HCT116 (cell line): ENCODE data around the gene HIPK3. TPM values are rescaled to one million over a fixed set of nuclear protein-coding genes. Genes with fewer than 3 reads are reported as not detected.

ENCODE experiments used
- ATAC-seq: fragments of 200-7000 bp; cut with Tn5 transposase; 2 replicates; pipeline ENCODE4 v1.9.1; 2020; ENCODE audit warnings: mild to moderate bottlenecking, moderate library complexity
- BruUV-seq: library from RNA; stranded (reverse); fragments of 400-500 nt; replicated peaks from 2 replicates; lab custom pipeline; 2021; lab: Mats Ljungman, UMichigan
- CTCF ChIA-PET: fragments of 300-600 bp; sonication (Branson Sonifier 250); formaldehyde crosslinking; loops from one replicate; lab custom pipeline; 2021; ENCODE audit warnings: antibody characterized with exemption; lab: Charles Lee
- POLR2A ChIA-PET: fragments of 300-600, 350-600 bp; sonication (Branson Sonifier 250); formaldehyde crosslinking; loops from one replicate; lab custom pipeline; 2021; ENCODE audit warnings: antibody characterized with exemption; lab: Charles Lee
- RAD21 ChIA-PET, 2 experiments: fragments of 300-600 bp; sonication (Branson Sonifier 250); formaldehyde crosslinking; loops; one replicate each; lab custom pipeline; 2023; ENCODE audit warnings: low total read pairs in 2 of 2; ENCODE audit not compliant: uncharacterized antibody in 2 of 2, unreplicated experiment in 2 of 2, low non-redundant PET in 1 of 2; lab: Charles Lee
- DNase-seq: peaks from one replicate; pipeline ENCODE4 v3.0.0-alpha.2; 2010; ENCODE audit warnings: low read depth, low spot score
- H2AFZ ChIP-seq: fragments of 200-600 bp; shearing (Covaris generic), sonication (generic); 2 replicates; pipeline ENCODE4 v1.6.1; 2017; ENCODE audit warnings: low read depth, mixed run types, mixed read lengths, antibody characterized with exemption, low read length; ENCODE audit not compliant: poor library complexity, severe bottlenecking
- H3K27ac ChIP-seq: 2 replicates; pipeline ENCODE4 v1.5.1; 2012; ENCODE audit warnings: low read depth, low read length
- H3K27me3 ChIP-seq: fragments of 200-600 bp; sonication (generic); 2 replicates; pipeline ENCODE4 v1.6.1; 2016; ENCODE audit warnings: mixed run types, low read length, mixed read lengths; ENCODE audit not compliant: insufficient read depth
- H3K36me3 ChIP-seq, 2 experiments: fragments of 200-500 bp in 1 of 2; fragments of 200-600 bp in 1 of 2; sonication (Bioruptor generic) in 1 of 2; sonication (generic) in 1 of 2; 2 replicates each; pipeline versions ENCODE4 v1.5.1 to v1.6.1; 2014 to 2016; ENCODE audit warnings: low read length in 2 of 2, inconsistent platforms in 1 of 2, mixed read lengths in 1 of 2, mixed run types in 1 of 2; ENCODE audit not compliant: insufficient read depth in 2 of 2, control insufficient read depth in 1 of 2
- H3K4me1 ChIP-seq, 2 experiments: fragments of 200-600 bp in 1 of 2; sonication (generic) in 1 of 2; 2 replicates each; pipeline versions ENCODE4 v1.5.1 to v1.6.1; 2012 to 2017; ENCODE audit warnings: low read length in 2 of 2, inconsistent platforms in 1 of 2, mild to moderate bottlenecking in 1 of 2, mixed read lengths in 1 of 2, mixed run types in 1 of 2, moderate library complexity in 1 of 2; ENCODE audit not compliant: insufficient read depth in 2 of 2, control insufficient read depth in 1 of 2
- H3K4me2 ChIP-seq: fragments of 200-600 bp; sonication (generic); 2 replicates; pipeline ENCODE4 v1.6.1; 2017; ENCODE audit warnings: mixed run types, low read length, mixed read lengths
- H3K4me3 ChIP-seq, 2 experiments: fragments of 200-600 bp in 1 of 2; sonication (generic) in 1 of 2; replicated peaks in 1 of 2; 2 replicates each; pipeline ENCODE4 v1.5.1; 2011 to 2016; ENCODE audit warnings: low read length in 2 of 2, control low read depth in 1 of 2, low read depth in 1 of 2, mild to moderate bottlenecking in 1 of 2, mixed read lengths in 1 of 2, mixed run types in 1 of 2
- H3K79me2 ChIP-seq: fragments of 200-600 bp; sonication (generic); 2 replicates; pipeline ENCODE4 v1.6.1; 2017; ENCODE audit warnings: mild to moderate bottlenecking, mixed run types, low read length, moderate library complexity, mixed read lengths; ENCODE audit not compliant: insufficient read depth
- H3K9ac ChIP-seq: fragments of 200-600 bp; sonication (generic); 2 replicates; pipeline ENCODE4 v1.6.1; 2016; ENCODE audit warnings: low read length, mixed read lengths
- H3K9me2 ChIP-seq: fragments of 200-600 bp; sonication (generic), shearing (Covaris generic); 2 replicates; pipeline ENCODE4 v1.6.1; 2017; ENCODE audit warnings: mixed run types, mild to moderate bottlenecking, moderate library complexity; ENCODE audit not compliant: insufficient read depth
- H3K9me3 ChIP-seq, 2 experiments: fragments of 200-500 bp in 1 of 2; fragments of 200-600 bp in 1 of 2; sonication (Bioruptor generic) in 1 of 2; sonication (generic) in 1 of 2; 2 replicates each; pipeline ENCODE4 v1.6.1; 2014 to 2017; ENCODE audit warnings: low read length in 2 of 2, mixed read lengths in 2 of 2, inconsistent platforms in 1 of 2, low read depth in 1 of 2, mild to moderate bottlenecking in 1 of 2, mixed run types in 1 of 2, moderate library complexity in 1 of 2; ENCODE audit not compliant: control insufficient read depth in 1 of 2, insufficient read depth in 1 of 2
- H4K20me1 ChIP-seq: fragments of 200-600 bp; sonication (generic), shearing (Covaris generic); 2 replicates; pipeline ENCODE4 v1.6.1; 2017; ENCODE audit warnings: mixed run types, mild to moderate bottlenecking, moderate library complexity; ENCODE audit not compliant: insufficient read depth
- ATF3 ChIP-seq: IDR thresholded peaks from 2 replicates; pipeline ENCODE4 v1.6.1; 2012
- CBX3 ChIP-seq: IDR thresholded peaks from 2 replicates; pipeline ENCODE4 v1.6.1; 2012; ENCODE audit warnings: low read depth
- CEBPB ChIP-seq: IDR thresholded peaks from 2 replicates; pipeline ENCODE4 v1.6.1; 2012; ENCODE audit warnings: low read depth
- CTCF ChIP-seq, 3 experiments: fragments of 200-600 bp in 1 of 3; sonication (generic) in 1 of 3; IDR thresholded peaks in 2 of 3; conservative IDR thresholded peaks in 1 of 3; 2 replicates each; pipeline ENCODE4 v1.5.1; 2012 to 2017; ENCODE audit warnings: low read depth in 2 of 3, low read length in 2 of 3, antibody characterized with exemption in 1 of 3, borderline replicate concordance in 1 of 3, control low read depth in 1 of 3, mild to moderate bottlenecking in 1 of 3, mixed read lengths in 1 of 3, mixed run types in 1 of 3, moderate library complexity in 1 of 3; ENCODE audit not compliant: insufficient read depth in 1 of 3
- EGR1 ChIP-seq: IDR thresholded peaks from 2 replicates; pipeline ENCODE4 v1.6.1; 2012; ENCODE audit warnings: low read depth
- ELF1 ChIP-seq: IDR thresholded peaks from 2 replicates; pipeline ENCODE4 v1.6.1; 2012; ENCODE audit warnings: low read depth, borderline replicate concordance
- EZH2phosphoT487 ChIP-seq: fragments of 200-600 bp; IDR thresholded peaks from 2 replicates; pipeline ENCODE4 v1.6.1; 2018; ENCODE audit warnings: antibody characterized with exemption, borderline replicate concordance
- FOSL1 ChIP-seq: IDR thresholded peaks from 2 replicates; pipeline ENCODE4 v1.6.1; 2012; ENCODE audit warnings: low read depth
- JUND ChIP-seq: IDR thresholded peaks from 2 replicates; pipeline ENCODE4 v1.6.1; 2012
- POLR2A ChIP-seq: IDR thresholded peaks from 2 replicates; pipeline ENCODE4 v1.7.0; 2011; ENCODE audit warnings: borderline replicate concordance; ENCODE audit not compliant: insufficient read depth, insufficient read length; ENCODE audit errors: extremely low read depth
- POLR2AphosphoS5 ChIP-seq: IDR thresholded peaks from 2 replicates; pipeline ENCODE4 v1.6.1; 2011; ENCODE audit warnings: mild to moderate bottlenecking, low read depth, low read length, moderate library complexity
- SIN3A ChIP-seq: IDR thresholded peaks from 2 replicates; pipeline ENCODE4 v1.6.1; 2012; ENCODE audit warnings: low read depth
- SP1 ChIP-seq: IDR thresholded peaks from 2 replicates; pipeline ENCODE4 v1.6.1; 2012; ENCODE audit warnings: low read depth
- SRF ChIP-seq: IDR thresholded peaks from 2 replicates; pipeline ENCODE4 v1.6.1; 2012; ENCODE audit warnings: low read depth
- TCF7L2 ChIP-seq: IDR thresholded peaks from 2 replicates; pipeline ENCODE4 v1.7.0; 2011; ENCODE audit warnings: borderline replicate concordance, inconsistent platforms; ENCODE audit not compliant: insufficient read depth, insufficient read length; ENCODE audit errors: extremely low read depth
- YY1 ChIP-seq: IDR thresholded peaks from 2 replicates; pipeline ENCODE4 v1.6.1; 2011; ENCODE audit warnings: low read length, low read depth, moderate library complexity, mild to moderate bottlenecking; ENCODE audit not compliant: insufficient replicate concordance; ENCODE audit errors: extremely low read depth
- ZFX ChIP-seq: fragments of 450-650 bp; IDR thresholded peaks from 2 replicates; pipeline ENCODE4 v1.6.1; 2017
- intact Hi-C: fragments of 100-400 bp; cut with micrococcal nuclease; formaldehyde crosslinking; loops from 2 replicates; pipeline ENCODE4 v1.10.0; 2022
- total RNA-seq: library from RNA; stranded (reverse); gene quantifications from one replicate; pipeline ENCODE4 v1.2.1, GENCODE V29; 2021; ENCODE audit not compliant: unreplicated experiment
- TF ChIP-seq, protein P1 (sequence below): IDR thresholded peaks from 2 replicates; pipeline ENCODE4 v1.6.1; 2012
- TF ChIP-seq, protein P2 (sequence below): IDR thresholded peaks from 2 replicates; pipeline ENCODE4 v1.6.1; 2012; ENCODE audit warnings: low read depth
- TF ChIP-seq, protein P3 (sequence below): IDR thresholded peaks from 2 replicates; pipeline ENCODE4 v1.6.1; 2011; ENCODE audit warnings: mild to moderate bottlenecking, low read length, moderate library complexity; ENCODE audit not compliant: insufficient replicate concordance; ENCODE audit errors: extremely low read depth

Gene HIPK3
- total RNA-seq, 1 experiment from 2014 or later, result 35.2 TPM

GRCh38 chr11:33347490-33348125 lies 90.4 kb downstream of the HIPK3 start:
- no peaks in the 10 kb centered on the region for H4K20me1 ChIP-seq
- no peaks in the 10 kb centered on the region for H3K9me3 ChIP-seq
- no peaks in the 10 kb centered on the region for H3K27me3 ChIP-seq
- no peak overlapping the region for H3K4me3 ChIP-seq
- no peaks in the 10 kb centered on the region for H3K4me1 ChIP-seq
- ChIA-PET CTCF (no interaction called here), POLR2A (no interaction called here)
- H3K79me2 ChIP-seq, result no peaks in the 10 kb centered on the region; the same call in 1 of the 2 replicates
- H3K9ac ChIP-seq, result no peak overlapping the region
- intact Hi-C loops, result no loop called here
- H3K9me2 ChIP-seq, result no peaks in the 10 kb centered on the region
- TF ChIP-seq TCF7L2 (no peak), POLR2A (no peak), JUND (no peak), ATF3 (no peak), SP1 (no peak), CEBPB (no peak), EGR1 (no peak), ZFX (no peak), SRF (no peak), POLR2AphosphoS5 (no peak), CTCF (IDR thresholded peaks at IDR 0.05 in 2 of 3, conservative IDR thresholded peaks at IDR 0.05 in 1 of 3; ENCODE audit: borderline replicate concordance in 1 of 3, insufficient read depth in 1 of 3, low read depth in 2 of 3, low read length in 2 of 3) (no peak), FOSL1 (no peak), CBX3 (no peak), EZH2phosphoT487 (no peak), YY1 (no peak), SIN3A (no peak), ELF1 (no peak)
- TF ChIP-seq, protein P1, sequence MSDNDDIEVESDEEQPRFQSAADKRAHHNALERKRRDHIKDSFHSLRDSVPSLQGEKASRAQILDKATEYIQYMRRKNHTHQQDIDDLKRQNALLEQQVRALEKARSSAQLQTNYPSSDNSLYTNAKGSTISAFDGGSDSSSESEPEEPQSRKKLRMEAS, result no peak
- TF ChIP-seq, protein P2, sequence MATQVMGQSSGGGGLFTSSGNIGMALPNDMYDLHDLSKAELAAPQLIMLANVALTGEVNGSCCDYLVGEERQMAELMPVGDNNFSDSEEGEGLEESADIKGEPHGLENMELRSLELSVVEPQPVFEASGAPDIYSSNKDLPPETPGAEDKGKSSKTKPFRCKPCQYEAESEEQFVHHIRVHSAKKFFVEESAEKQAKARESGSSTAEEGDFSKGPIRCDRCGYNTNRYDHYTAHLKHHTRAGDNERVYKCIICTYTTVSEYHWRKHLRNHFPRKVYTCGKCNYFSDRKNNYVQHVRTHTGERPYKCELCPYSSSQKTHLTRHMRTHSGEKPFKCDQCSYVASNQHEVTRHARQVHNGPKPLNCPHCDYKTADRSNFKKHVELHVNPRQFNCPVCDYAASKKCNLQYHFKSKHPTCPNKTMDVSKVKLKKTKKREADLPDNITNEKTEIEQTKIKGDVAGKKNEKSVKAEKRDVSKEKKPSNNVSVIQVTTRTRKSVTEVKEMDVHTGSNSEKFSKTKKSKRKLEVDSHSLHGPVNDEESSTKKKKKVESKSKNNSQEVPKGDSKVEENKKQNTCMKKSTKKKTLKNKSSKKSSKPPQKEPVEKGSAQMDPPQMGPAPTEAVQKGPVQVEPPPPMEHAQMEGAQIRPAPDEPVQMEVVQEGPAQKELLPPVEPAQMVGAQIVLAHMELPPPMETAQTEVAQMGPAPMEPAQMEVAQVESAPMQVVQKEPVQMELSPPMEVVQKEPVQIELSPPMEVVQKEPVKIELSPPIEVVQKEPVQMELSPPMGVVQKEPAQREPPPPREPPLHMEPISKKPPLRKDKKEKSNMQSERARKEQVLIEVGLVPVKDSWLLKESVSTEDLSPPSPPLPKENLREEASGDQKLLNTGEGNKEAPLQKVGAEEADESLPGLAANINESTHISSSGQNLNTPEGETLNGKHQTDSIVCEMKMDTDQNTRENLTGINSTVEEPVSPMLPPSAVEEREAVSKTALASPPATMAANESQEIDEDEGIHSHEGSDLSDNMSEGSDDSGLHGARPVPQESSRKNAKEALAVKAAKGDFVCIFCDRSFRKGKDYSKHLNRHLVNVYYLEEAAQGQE, result no peak
- TF ChIP-seq, protein P3, sequence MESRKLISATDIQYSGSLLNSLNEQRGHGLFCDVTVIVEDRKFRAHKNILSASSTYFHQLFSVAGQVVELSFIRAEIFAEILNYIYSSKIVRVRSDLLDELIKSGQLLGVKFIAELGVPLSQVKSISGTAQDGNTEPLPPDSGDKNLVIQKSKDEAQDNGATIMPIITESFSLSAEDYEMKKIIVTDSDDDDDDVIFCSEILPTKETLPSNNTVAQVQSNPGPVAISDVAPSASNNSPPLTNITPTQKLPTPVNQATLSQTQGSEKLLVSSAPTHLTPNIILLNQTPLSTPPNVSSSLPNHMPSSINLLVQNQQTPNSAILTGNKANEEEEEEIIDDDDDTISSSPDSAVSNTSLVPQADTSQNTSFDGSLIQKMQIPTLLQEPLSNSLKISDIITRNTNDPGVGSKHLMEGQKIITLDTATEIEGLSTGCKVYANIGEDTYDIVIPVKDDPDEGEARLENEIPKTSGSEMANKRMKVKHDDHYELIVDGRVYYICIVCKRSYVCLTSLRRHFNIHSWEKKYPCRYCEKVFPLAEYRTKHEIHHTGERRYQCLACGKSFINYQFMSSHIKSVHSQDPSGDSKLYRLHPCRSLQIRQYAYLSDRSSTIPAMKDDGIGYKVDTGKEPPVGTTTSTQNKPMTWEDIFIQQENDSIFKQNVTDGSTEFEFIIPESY, result no peak
- TF ChIP-seq, all 23 proteins: peak for 0
- BruUV-seq, result no TSS peak
- Histone ChIP-seq H3K4me2 (no peak overlapping the region), H3K36me3 (peaks cover 11 to 23% of the 10 kb centered on the region in 2 experiments; a peak in 2 of 4 replicates), H3K27ac (no peak overlapping the region), H2AFZ (no peak overlapping the region)
- ATAC-seq (no peak), DNase-seq (no peak)
- RAD21 ChIA-PET, result no interaction called here
